Ramos (cell line): ENCODE data around the gene CD93.

Experiments used
- in situ Hi-C: fragments of 300-500 bp; cut with MboI; formaldehyde crosslinking; loops from one replicate; pipeline ENCODE4 v1.14.3; 2022; ENCODE audit warnings: low sequenced_read_pairs; ENCODE audit not compliant: unreplicated experiment

Gene CD93

GRCh38 chr20:23086056-23086566 lies at the start of gene CD93:
CD93 (minus strand) TSS chr20:23086324; CDS start chr20:23086192, 132 bp downstream.
- in situ Hi-C loops = no loop called here

- in situ Hi-C loops = no loop called here
These were observed 47.5 kb upstream of the CD93 start for GRCh38 chr20:23133560-23133998.

GRCh38 chr20:23132930-23133559 lies 46.9 kb upstream of the CD93 start:
- in situ Hi-C loops = no loop called here

- in situ Hi-C loops = no loop called here
These were observed 46.3 kb upstream of the CD93 start for GRCh38 chr20:23132293-23132929.

GRCh38 chr20:23131766-23132165 lies 45.6 kb upstream of the CD93 start:
- in situ Hi-C loops = no loop called here

GRCh38 chr20:23130622-23131140 lies 44.6 kb upstream of the CD93 start:
- in situ Hi-C loops = no loop called here

GRCh38 chr20:23129891-23130621 lies 43.9 kb upstream of the CD93 start:
- in situ Hi-C loops = no loop called here

GRCh38 chr20:23129266-23129665 lies 43.1 kb upstream of the CD93 start:
- in situ Hi-C loops = no loop called here

GRCh38 chr20:23128461-23129125 lies 42.5 kb upstream of the CD93 start:
- in situ Hi-C loops = no loop called here

GRCh38 chr20:23127506-23128279 lies 41.6 kb upstream of the CD93 start:
- in situ Hi-C loops = no loop called here

GRCh38 chr20:23126281-23127061 lies 40.3 kb upstream of the CD93 start:
- in situ Hi-C loops = no loop called here

GRCh38 chr20:23125625-23126191 lies 39.6 kb upstream of the CD93 start:
- in situ Hi-C loops = no loop called here

- in situ Hi-C loops = no loop called here
These were observed 39.0 kb upstream of the CD93 start for GRCh38 chr20:23125159-23125558.

- in situ Hi-C loops = no loop called here
These were observed 37.8 kb upstream of the CD93 start for GRCh38 chr20:23123886-23124285.

GRCh38 chr20:23122796-23123655 lies 36.9 kb upstream of the CD93 start:
- in situ Hi-C loops = no loop called here

GRCh38 chr20:23122321-23122720 lies 36.2 kb upstream of the CD93 start:
- in situ Hi-C loops = no loop called here

GRCh38 chr20:23121751-23122320 lies 35.7 kb upstream of the CD93 start:
- in situ Hi-C loops = no loop called here
